GM12891 (cell line): ENCODE measurements around the gene ATP6V1G3. TPM values are rescaled to one million over a fixed set of nuclear protein-coding genes. Genes with fewer than 3 reads are reported as not detected.
"Not testable (repeated sequence)": the region's sequence is repeated elsewhere in the genome, so short reads cannot be mapped to it uniquely, and the experiment has no call there.

Experiments used
- DNase-seq: peaks from one replicate; pipeline ENCODE4 v3.0.0; 2011; ENCODE audit warnings: low spot score; ENCODE audit not compliant: insufficient read length
- FAIRE-seq: peaks from 2 replicates; lab custom pipeline; 2011; peaks lifted over from hg19 to GRCh38; lab: Jason Lieb, UNC
- PAX5 ChIP-seq: IDR thresholded peaks from 2 replicates; pipeline ENCODE4 v1.6.1; 2011; ENCODE audit warnings: low read length, moderate library complexity, mild to moderate bottlenecking; ENCODE audit not compliant: insufficient read depth, severe bottlenecking
- POLR2A ChIP-seq: IDR thresholded peaks from 2 replicates; pipeline ENCODE4 v1.6.1; 2011; ENCODE audit warnings: low read depth, low read length, control low read depth
- POLR2AphosphoS5 ChIP-seq: IDR thresholded peaks from 2 replicates; pipeline ENCODE4 v1.6.1; 2011; ENCODE audit warnings: low read depth, low read length, control low read depth
- POU2F2 ChIP-seq: IDR thresholded peaks from 2 replicates; pipeline ENCODE4 v1.6.1; 2011; ENCODE audit warnings: low read depth, mild to moderate bottlenecking, control low read depth, low read length, moderate library complexity
- SPI1 ChIP-seq: IDR thresholded peaks from 2 replicates; pipeline ENCODE4 v1.6.1; 2011; ENCODE audit warnings: low read depth, low read length, control low read depth
- TAF1 ChIP-seq: IDR thresholded peaks from 2 replicates; pipeline ENCODE4 v1.6.1; 2011; ENCODE audit warnings: low read depth, low read length, control low read depth
- polyA plus RNA-seq: library from polyadenylated mRNA; unstranded; fragments of >200 nt; gene quantifications from one replicate; pipeline ENCODE4 v1.2.1, GENCODE V29; 2012; ENCODE audit warnings: low read depth, missing spikeins, inconsistent platforms; ENCODE audit not compliant: missing spikeins

ATP6V1G3 gene
- polyA plus RNA-seq, result not detected

- no peak for FAIRE-seq
- no peak for DNase-seq
- TF ChIP-seq TAF1 (no peak), SPI1 (no peak), POLR2AphosphoS5 (no peak), POLR2A (no peak), POU2F2 (no peak), PAX5 (no peak)
These were observed at the start of gene ATP6V1G3 for GRCh38 chr1:198540580-198540979. TSS of gene ATP6V1G3 (minus strand) at chr1:198540680. CDS start at chr1:198540650, 30 bp downstream.

- FAIRE-seq (no peak), DNase-seq (no peak)
- TF ChIP-seq TAF1 (no peak), SPI1 (no peak), PAX5 (no peak), POU2F2 (no peak), POLR2AphosphoS5 (no peak), POLR2A (no peak)
These were observed 48.4 kb upstream of the ATP6V1G3 start for GRCh38 chr1:198588845-198589244.

GRCh38 chr1:198584163-198584562 lies 43.7 kb upstream of the ATP6V1G3 start:
- DNase-seq, result no peak
- no peak for FAIRE-seq
- no peak for TF ChIP-seq SPI1
- TF ChIP-seq POLR2AphosphoS5, result no peak
- no peak for TF ChIP-seq PAX5
- TF ChIP-seq TAF1, result no peak
- TF ChIP-seq POU2F2, result no peak
- no peak for TF ChIP-seq POLR2A

GRCh38 chr1:198583209-198583802 lies 42.8 kb upstream of the ATP6V1G3 start:
- not testable (repeated sequence) for DNase-seq, FAIRE-seq

- FAIRE-seq (no peak), DNase-seq (no peak)
- no peak for TF ChIP-seq PAX5
- TF ChIP-seq POLR2A, result no peak
- no peak for TF ChIP-seq TAF1
- TF ChIP-seq SPI1, result no peak
- no peak for TF ChIP-seq POU2F2
- TF ChIP-seq POLR2AphosphoS5, result no peak
These were observed 37.0 kb upstream of the ATP6V1G3 start for GRCh38 chr1:198577444-198577843.

- FAIRE-seq (peak; percentile 75), DNase-seq (no peak)
- TF ChIP-seq SPI1 (peak; percentile 78), TAF1 (no peak)
These were observed 35.5 kb upstream of the ATP6V1G3 start for GRCh38 chr1:198575798-198576641.

- TF ChIP-seq POU2F2 (no peak), POLR2AphosphoS5 (no peak), SPI1 (no peak), POLR2A (no peak), PAX5 (no peak), TAF1 (no peak)
- FAIRE-seq (no peak), DNase-seq (no peak)
These were observed 34.8 kb upstream of the ATP6V1G3 start for GRCh38 chr1:198575292-198575691.

- no peak for FAIRE-seq
- no peak for DNase-seq
- no peak for TF ChIP-seq POLR2A
- TF ChIP-seq PAX5, result no peak
- TF ChIP-seq SPI1, result no peak
- no peak for TF ChIP-seq POU2F2
- TF ChIP-seq POLR2AphosphoS5, result no peak
- TF ChIP-seq TAF1, result no peak
These were observed 33.8 kb upstream of the ATP6V1G3 start for GRCh38 chr1:198574325-198574724.

- TF ChIP-seq TAF1, result no peak
- no peak for DNase-seq
- no peak for FAIRE-seq
These were observed 24.2 kb upstream of the ATP6V1G3 start for GRCh38 chr1:198564716-198565115.

- DNase-seq (no peak), FAIRE-seq (no peak)
- TF ChIP-seq POU2F2 (no peak), SPI1 (no peak), POLR2A (no peak), POLR2AphosphoS5 (no peak), TAF1 (no peak), PAX5 (no peak)
These were observed 23.7 kb upstream of the ATP6V1G3 start for GRCh38 chr1:198564157-198564556.
